GM21737 (cell line): ENCODE data around the gene NMRK1.

Experiments
- ATAC-seq: cut with Tn5 transposase; IDR thresholded peaks from one replicate; pipeline ENCODE4 v1.9.1; 2021; ENCODE audit warnings: mild to moderate bottlenecking, moderate library complexity; ENCODE audit not compliant: unreplicated experiment

NMRK1 gene

GRCh38 chr9:75063556-75064305, 24.2 kb downstream of the NMRK1 start:
- ATAC-seq: no peak

- ATAC-seq: no peak
Observed at GRCh38 chr9:75061169-75061568, 26.8 kb downstream of the NMRK1 start.

GRCh38 chr9:75054368-75055001, 33.5 kb downstream of the NMRK1 start:
- ATAC-seq: no peak

- peak; percentile 93 for ATAC-seq
Observed at GRCh38 chr9:75053869-75054268, 34.1 kb downstream of the NMRK1 start.

- ATAC-seq: no peak
Observed at GRCh38 chr9:75051285-75051684, 36.7 kb downstream of the NMRK1 start.

- no peak for ATAC-seq
Observed at GRCh38 chr9:75047506-75047905, 40.4 kb downstream of the NMRK1 start.

GRCh38 chr9:75046725-75047345, 41.1 kb downstream of the NMRK1 start:
- no peak for ATAC-seq

GRCh38 chr9:75041041-75041440, 46.9 kb downstream of the NMRK1 start:
- no peak for ATAC-seq

- no peak for ATAC-seq
Observed at GRCh38 chr9:75039801-75040200, 48.2 kb downstream of the NMRK1 start.

GRCh38 chr9:75039009-75039408, 48.9 kb downstream of the NMRK1 start:
- no peak for ATAC-seq

- no peak for ATAC-seq
Observed at GRCh38 chr9:75036793-75037192, 51.2 kb downstream of the NMRK1 start.

GRCh38 chr9:75033791-75034473, 54.0 kb downstream of the NMRK1 start:
- peak; percentile 79 for ATAC-seq

GRCh38 chr9:75027187-75028107, 60.5 kb downstream of the NMRK1 start:
- ATAC-seq: peak; percentile 52

- no peak for ATAC-seq
Observed at GRCh38 chr9:75023846-75024245, 64.1 kb downstream of the NMRK1 start.

GRCh38 chr9:75019654-75020053, 68.3 kb downstream of the NMRK1 start:
- ATAC-seq: no peak

- ATAC-seq: no peak
Observed at GRCh38 chr9:75019022-75019421, 68.9 kb downstream of the NMRK1 start.

- no peak for ATAC-seq
Observed at GRCh38 chr9:75017378-75017777, 70.6 kb downstream of the NMRK1 start.

GRCh38 chr9:75013735-75014134, 74.2 kb downstream of the NMRK1 start:
- ATAC-seq: no peak
